ENCODE results near the gene SORBS2.

DNA sequence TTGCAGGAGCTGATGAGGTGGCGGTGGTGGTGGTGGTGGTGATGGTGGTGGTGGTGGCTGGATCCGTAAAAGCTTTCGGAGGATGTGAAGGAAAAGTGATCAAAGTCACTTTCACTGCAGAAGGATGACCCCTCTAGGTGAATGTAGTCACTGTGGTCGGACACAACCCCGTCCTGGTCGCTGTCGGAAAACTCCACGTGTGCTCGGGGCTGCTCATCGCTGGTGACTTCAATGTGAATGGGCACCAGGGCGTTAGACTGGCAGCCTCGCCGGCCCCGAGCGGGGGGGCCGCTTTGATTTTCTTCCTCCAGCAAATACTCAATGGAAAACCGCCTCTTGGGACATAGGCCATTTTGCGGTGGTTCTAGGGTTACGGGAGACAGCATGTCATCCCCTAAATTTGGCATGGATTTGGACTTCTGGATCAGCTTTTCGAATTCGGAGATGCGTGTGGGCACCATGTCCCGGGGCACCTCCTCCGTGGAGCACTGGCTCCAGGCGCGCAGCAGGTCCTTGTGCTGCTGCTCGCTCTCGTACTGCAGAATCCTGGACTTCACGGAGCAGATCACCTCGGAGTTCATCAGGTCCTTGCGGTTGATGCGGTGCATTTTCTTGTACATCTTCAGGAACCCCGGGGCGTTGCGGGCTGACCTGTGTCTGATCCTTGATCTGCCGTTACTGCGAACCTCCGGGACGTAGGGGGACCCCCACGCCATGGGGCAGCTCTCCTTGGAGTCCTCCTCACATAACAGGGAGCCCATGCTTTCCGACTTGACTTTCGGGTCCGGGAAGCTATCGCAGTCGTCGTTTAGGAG, 188.3 kb downstream of the SORBS2 start:
- TF ChIP-seq, protein P1, sequence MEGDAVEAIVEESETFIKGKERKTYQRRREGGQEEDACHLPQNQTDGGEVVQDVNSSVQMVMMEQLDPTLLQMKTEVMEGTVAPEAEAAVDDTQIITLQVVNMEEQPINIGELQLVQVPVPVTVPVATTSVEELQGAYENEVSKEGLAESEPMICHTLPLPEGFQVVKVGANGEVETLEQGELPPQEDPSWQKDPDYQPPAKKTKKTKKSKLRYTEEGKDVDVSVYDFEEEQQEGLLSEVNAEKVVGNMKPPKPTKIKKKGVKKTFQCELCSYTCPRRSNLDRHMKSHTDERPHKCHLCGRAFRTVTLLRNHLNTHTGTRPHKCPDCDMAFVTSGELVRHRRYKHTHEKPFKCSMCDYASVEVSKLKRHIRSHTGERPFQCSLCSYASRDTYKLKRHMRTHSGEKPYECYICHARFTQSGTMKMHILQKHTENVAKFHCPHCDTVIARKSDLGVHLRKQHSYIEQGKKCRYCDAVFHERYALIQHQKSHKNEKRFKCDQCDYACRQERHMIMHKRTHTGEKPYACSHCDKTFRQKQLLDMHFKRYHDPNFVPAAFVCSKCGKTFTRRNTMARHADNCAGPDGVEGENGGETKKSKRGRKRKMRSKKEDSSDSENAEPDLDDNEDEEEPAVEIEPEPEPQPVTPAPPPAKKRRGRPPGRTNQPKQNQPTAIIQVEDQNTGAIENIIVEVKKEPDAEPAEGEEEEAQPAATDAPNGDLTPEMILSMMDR (IDR thresholded peaks at IDR 0.05) = no peak
- no peak for TF ChIP-seq ZFX (IDR thresholded peaks at IDR 0.05; ENCODE audit: borderline replicate concordance)
